GM12878 (cell line): ENCODE measurements around the gene CYREN. TPM values are rescaled to one million over a fixed set of nuclear protein-coding genes. Genes with fewer than 3 reads are reported as not detected.
A peak's percentile ranks its signal among the peaks of the same experiment; 100 is the strongest.

Source experiments
- ATAC-seq: fragments of 200-7000 bp; cut with Tn5 transposase; 3 replicates; pipeline ENCODE4 v1.9.1; 2020; ENCODE audit warnings: mild to moderate bottlenecking, moderate library complexity
- BruUV-seq: library from RNA; stranded (reverse); fragments of 400-500 nt; replicated peaks from 2 replicates; lab custom pipeline; 2021; lab: Mats Ljungman, UMichigan
- CTCF ChIA-PET: fragments of 300-600 bp; sonication (Branson Sonifier 250); formaldehyde crosslinking; extraction: SDS; loops from one replicate; lab custom pipeline; 2021; ENCODE audit warnings: inconsistent platforms; lab: Yijun Ruan, JAX
- POLR2A ChIA-PET: fragments of 350-600 bp; formaldehyde crosslinking; extraction: SDS; loops from one replicate; lab custom pipeline; 2021; ENCODE audit warnings: inconsistent platforms; lab: Charles Lee
- RAD21 ChIA-PET: fragments of 300-600 bp; sonication (Branson Sonifier 250); formaldehyde crosslinking; loops from one replicate; lab custom pipeline; 2023; ENCODE audit warnings: antibody characterized with exemption; ENCODE audit not compliant: unreplicated experiment; lab: Charles Lee
- SMC1A ChIA-PET: fragments of 300-600 bp; sonication (Branson Sonifier 250); formaldehyde crosslinking; loops from one replicate; lab custom pipeline; 2023; ENCODE audit not compliant: unreplicated experiment, uncharacterized antibody; lab: Charles Lee
- DNase-seq: peaks from one replicate; pipeline ENCODE4 v3.0.0-alpha.2; 2011; ENCODE audit warnings: low read depth, low spot score
- FAIRE-seq: peaks from 3 replicates; lab custom pipeline; 2011; peaks lifted over from hg19 to GRCh38; lab: Jason Lieb, UNC
- H2AFZ ChIP-seq: 2 replicates; pipeline ENCODE4 v1.6.0; 2011; ENCODE audit warnings: low read depth, low read length, control low read depth; ENCODE audit not compliant: control insufficient read depth
- H3K27ac ChIP-seq: 2 replicates; pipeline ENCODE4 v1.5.1; 2011; ENCODE audit warnings: control low read depth; ENCODE audit not compliant: control insufficient read depth, insufficient read depth
- H3K27me3 ChIP-seq, 2 experiments: replicated peaks in 1 of 2; 2 replicates each; pipeline versions ENCODE4 v1.6.0 to v1.6.1; 2011; ENCODE audit warnings: low read length in 1 of 2; ENCODE audit not compliant: control insufficient read depth in 2 of 2, insufficient read depth in 2 of 2
- H3K36me3 ChIP-seq, 2 experiments: 2 replicates each; pipeline ENCODE4 v1.5.1; 2011; ENCODE audit warnings: low read length in 1 of 2; ENCODE audit not compliant: control insufficient read depth in 2 of 2, insufficient read depth in 2 of 2
- H3K4me1 ChIP-seq: 2 replicates; pipeline ENCODE4 v1.6.1; 2011; ENCODE audit warnings: mild to moderate bottlenecking, low read length, moderate library complexity, mixed read lengths; ENCODE audit not compliant: control insufficient read depth, insufficient read depth
- H3K4me2 ChIP-seq: 2 replicates; pipeline ENCODE4 v1.6.0; 2011; ENCODE audit warnings: control low read depth; ENCODE audit not compliant: control insufficient read depth, insufficient read depth
- H3K4me3 ChIP-seq: fragments of 200-600 bp; sonication (generic); 2 replicates; pipeline ENCODE4 v1.5.1; 2016
- H3K79me2 ChIP-seq: 2 replicates; pipeline ENCODE4 v1.6.0; 2011; ENCODE audit warnings: low read length; ENCODE audit not compliant: control insufficient read depth, insufficient read depth
- H3K9ac ChIP-seq: 2 replicates; pipeline ENCODE4 v1.8.0; 2011; ENCODE audit warnings: low read length, control low read depth, mixed read lengths; ENCODE audit not compliant: control insufficient read depth, insufficient read depth
- H3K9me3 ChIP-seq: replicated peaks from 3 replicates; pipeline ENCODE4 v1.5.1; 2011; ENCODE audit warnings: mild to moderate bottlenecking, low read length; ENCODE audit not compliant: control insufficient read depth, insufficient read depth
- H4K20me1 ChIP-seq: 2 replicates; pipeline ENCODE4 v1.6.0; 2011; ENCODE audit not compliant: control insufficient read depth, insufficient read depth
- ASH2L ChIP-seq: fragments of 300-600, 200-600 bp; sonication (generic); IDR thresholded peaks from 2 replicates; pipeline ENCODE4 v1.6.1; 2017; ENCODE audit warnings: low read depth, mild to moderate bottlenecking, borderline replicate concordance
- CHD4 ChIP-seq: fragments of 200-600 bp; sonication (generic); IDR thresholded peaks from 2 replicates; pipeline ENCODE4 v1.6.1; 2016; ENCODE audit warnings: mild to moderate bottlenecking
- DPF2 ChIP-seq: fragments of 450-650 bp; IDR thresholded peaks from 2 replicates; pipeline ENCODE4 v1.6.1; 2017; ENCODE audit warnings: mild to moderate bottlenecking
- ETV6 ChIP-seq, 2 experiments: fragments of 450-650 bp in 1 of 2; IDR thresholded peaks in 1 of 2; conservative IDR thresholded peaks in 1 of 2; 2 replicates each; pipeline ENCODE4 v1.6.1; 2014; ENCODE audit warnings: antibody characterized with exemption in 1 of 2, borderline replicate concordance in 1 of 2, low read depth in 1 of 2, mild to moderate bottlenecking in 1 of 2, moderate library complexity in 1 of 2
- FOXK2 ChIP-seq: fragments of 450-650 bp; IDR thresholded peaks from 2 replicates; pipeline ENCODE4 v1.6.1; 2017; ENCODE audit warnings: mild to moderate bottlenecking, moderate library complexity
- HCFC1 ChIP-seq: fragments of 150-350 bp; IDR thresholded peaks from 2 replicates; pipeline ENCODE4 v1.6.1; 2014; ENCODE audit warnings: low read length
- JUNB ChIP-seq: IDR thresholded peaks from 2 replicates; pipeline ENCODE4 v1.6.1; 2016; ENCODE audit warnings: antibody characterized with exemption, mild to moderate bottlenecking
- JUND ChIP-seq: IDR thresholded peaks from 2 replicates; pipeline ENCODE4 v1.6.1; 2012; ENCODE audit warnings: low read depth, mild to moderate bottlenecking, low read length, improper control_type of control experiment, moderate library complexity
- POLR2AphosphoS2 ChIP-seq: IDR thresholded peaks from 2 replicates; pipeline ENCODE4 v1.6.1; 2011; ENCODE audit warnings: low read depth, mild to moderate bottlenecking, low read length, improper control_type of control experiment, moderate library complexity
- RAD21 ChIP-seq: IDR thresholded peaks from 2 replicates; pipeline ENCODE4 v1.6.1; 2011; ENCODE audit warnings: mild to moderate bottlenecking, low read depth, low read length, moderate library complexity; ENCODE audit not compliant: insufficient read depth
- SMC3 ChIP-seq: IDR thresholded peaks from 2 replicates; pipeline ENCODE4 v1.6.1; 2011; ENCODE audit warnings: low read length, improper control_type of control experiment, borderline replicate concordance
- TAF1 ChIP-seq: IDR thresholded peaks from 2 replicates; pipeline ENCODE4 v1.6.1; 2011; ENCODE audit warnings: mild to moderate bottlenecking, low read depth, low read length, borderline replicate concordance
- TBL1XR1 ChIP-seq: IDR thresholded peaks from 2 replicates; pipeline ENCODE4 v1.6.1; 2012; ENCODE audit warnings: low read depth, low read length, improper control_type of control experiment
- ZNF207 ChIP-seq: fragments of 450-650 bp; IDR thresholded peaks from 2 replicates; pipeline ENCODE4 v1.6.1; 2014; ENCODE audit warnings: antibody characterized with exemption, mild to moderate bottlenecking, borderline replicate concordance
- WGBS: methylation state at CpG from one replicate; pipeline ENCODE4 v1.1.6; 2016; ENCODE audit warnings: low lambda C conversion rate; ENCODE audit not compliant: insufficient replicate concordance, insufficient coverage; ENCODE audit errors: missing lambda C conversion rate; 5-methylcytosine and 5-hydroxymethylcytosine counted together
- in situ Hi-C: fragments of 300-500 bp; cut with MboI; formaldehyde crosslinking; loops from 9 replicates; pipeline ENCODE4 v1.14.3; 2018; ENCODE audit warnings: mixed read lengths
- intact Hi-C: fragments of 100-400 bp; cut with micrococcal nuclease; formaldehyde crosslinking; loops from one replicate; pipeline ENCODE4 v1.14.2; 2022; ENCODE audit not compliant: unreplicated experiment
- polyA plus RNA-seq, 11 experiments: library from polyadenylated mRNA; depleted of rRNA in 4 of 11; unstranded in 6 of 11; stranded (reverse) in 5 of 11; fragments of >200 nt; fragmentation: Nextera tagmentation in 4 of 11; fragmentation: Illumina TruSeq in 1 of 11; extraction: Ambion mirVana in 4 of 11; extraction: Trizol in 1 of 11; gene quantifications; 1 replicate in 1 of 11; 2 replicates in 10 of 11; pipeline versions ENCODE4 v1.2.1 to v1.2.3, GENCODE V29; 2011 to 2016; ENCODE audit warnings: inconsistent platforms in 2 of 11, missing spikeins in 2 of 11, low read depth in 1 of 11
- total RNA-seq, 4 experiments: library from RNA; depleted of rRNA in 3 of 4; stranded (reverse); fragments of >200 nt in 3 of 4; fragmentation: Illumina TruSeq in 1 of 4; extraction: Trizol in 1 of 4; gene quantifications; 2 replicates each; pipeline versions ENCODE4 v1.2.1 to v1.2.3, GENCODE V29; 2013 to 2021
- TF ChIP-seq, protein P1 (sequence below): fragments of 450-650 bp; formaldehyde crosslinking; IDR thresholded peaks from 2 replicates; pipeline ENCODE4 v1.4.0; 2022; ENCODE audit warnings: mild to moderate bottlenecking, moderate library complexity
- TF ChIP-seq, protein P2 (sequence below): IDR thresholded peaks from 2 replicates; pipeline ENCODE4 v1.6.1; 2011; ENCODE audit warnings: borderline replicate concordance, low read depth, mild to moderate bottlenecking, moderate library complexity, mixed read lengths, low read length; ENCODE audit not compliant: insufficient read depth; ENCODE audit errors: extremely low read length

Gene CYREN
- total and polyA plus RNA-seq, 10 of the 15 experiments (the other 5 are each of a cell fraction or from before 2014, with no cell fraction given), result 8.7 to 64.3 (median 55.7) TPM

- TF ChIP-seq DPF2 (no peak), FOXK2 (no peak), POLR2AphosphoS2 (no peak), ASH2L (no peak)
- TF ChIP-seq, all 136 proteins: peak for 0
These were observed 7.9 kb upstream of the CYREN start (continued) for GRCh38 chr7:135178364-135178763.

- intact Hi-C loops (no loop called here), in situ Hi-C loops (no loop called here)
- H3K4me3 ChIP-seq, result 0 out of 2 replicates have a peak overlapping the region, but pooled peaks have one; percentile 51
- H2AFZ ChIP-seq, result no peak overlapping the region
- ChIA-PET CTCF (interaction anchor here (1.2 to 12.2 kb wide), 4 partner anchors 11 to 43 kb away, joined by 3 to 135 read pairs (median 56); partner anchors contain the start of gene WDR91), POLR2A (interaction anchor here (1.0 to 12.2 kb wide), 3 partner anchors 9 to 32 kb away, joined by 3 to 155 read pairs (median 96); partner anchors contain the start of gene WDR91), SMC1A (interaction anchor here (1.0 to 8.9 kb wide), 6 partner anchors 10 to 190 kb away, joined by 3 to 135 read pairs (median 4); no protein-coding TSS in a partner anchor), RAD21 (interaction anchor here (1.1 to 11.6 kb wide), 3 partner anchors 9 to 30 kb away, joined by 3 to 151 read pairs (median 146); partner anchors contain the start of genes TMEM140 and WDR91)
- no peak overlapping the region for H3K27ac ChIP-seq
- no peaks in the 10 kb centered on the region; the same call in 1 of the 2 replicates for H3K4me1 ChIP-seq
- no TSS peak for BruUV-seq
- 98% methylated on average over 9 of the region's 9 CpGs for WGBS
- H3K27me3 ChIP-seq, result no peaks in the 10 kb centered on the region
- ATAC-seq (peak; percentile 3; the same call in 2 of the 3 replicates), FAIRE-seq (no peak), DNase-seq (no peak)
- H3K79me2 ChIP-seq, result peaks cover 52% of the 10 kb centered on the region
- peak overlapping the region; percentile 36 for H3K4me2 ChIP-seq
- H3K9ac ChIP-seq, result no peak overlapping the region
- H4K20me1 ChIP-seq, result no peaks in the 10 kb centered on the region
- H3K9me3 ChIP-seq, result peaks cover 43% of the 10 kb centered on the region
- peaks cover 7 to 40% of the 10 kb centered on the region in 2 experiments for H3K36me3 ChIP-seq
- no peak for TF ChIP-seq JUND
- TF ChIP-seq ASH2L, result no peak
- TF ChIP-seq TBL1XR1, result no peak
- no peak for TF ChIP-seq ZNF207
- TF ChIP-seq, protein P1, sequence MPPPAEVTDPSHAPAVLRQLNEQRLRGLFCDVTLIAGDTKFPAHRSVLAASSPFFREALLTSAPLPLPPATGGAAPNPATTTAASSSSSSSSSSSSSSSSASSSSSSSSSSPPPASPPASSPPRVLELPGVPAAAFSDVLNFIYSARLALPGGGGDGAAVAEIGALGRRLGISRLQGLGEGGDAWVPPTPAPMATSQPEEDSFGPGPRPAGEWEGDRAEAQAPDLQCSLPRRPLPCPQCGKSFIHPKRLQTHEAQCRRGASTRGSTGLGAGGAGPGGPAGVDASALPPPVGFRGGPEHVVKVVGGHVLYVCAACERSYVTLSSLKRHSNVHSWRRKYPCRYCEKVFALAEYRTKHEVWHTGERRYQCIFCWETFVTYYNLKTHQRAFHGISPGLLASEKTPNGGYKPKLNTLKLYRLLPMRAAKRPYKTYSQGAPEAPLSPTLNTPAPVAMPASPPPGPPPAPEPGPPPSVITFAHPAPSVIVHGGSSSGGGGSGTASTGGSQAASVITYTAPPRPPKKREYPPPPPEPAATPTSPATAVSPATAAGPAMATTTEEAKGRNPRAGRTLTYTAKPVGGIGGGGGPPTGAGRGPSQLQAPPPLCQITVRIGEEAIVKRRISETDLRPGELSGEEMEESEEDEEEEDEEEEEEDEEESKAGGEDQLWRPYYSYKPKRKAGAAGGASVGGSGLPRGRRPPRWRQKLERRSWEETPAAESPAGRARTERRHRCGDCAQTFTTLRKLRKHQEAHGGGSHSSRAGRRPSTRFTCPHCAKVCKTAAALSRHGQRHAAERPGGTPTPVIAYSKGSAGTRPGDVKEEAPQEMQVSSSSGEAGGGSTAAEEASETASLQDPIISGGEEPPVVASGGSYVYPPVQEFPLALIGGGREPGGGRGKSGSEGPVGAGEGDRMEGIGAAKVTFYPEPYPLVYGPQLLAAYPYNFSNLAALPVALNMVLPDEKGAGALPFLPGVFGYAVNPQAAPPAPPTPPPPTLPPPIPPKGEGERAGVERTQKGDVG, result no peak
- TF ChIP-seq, protein P2, sequence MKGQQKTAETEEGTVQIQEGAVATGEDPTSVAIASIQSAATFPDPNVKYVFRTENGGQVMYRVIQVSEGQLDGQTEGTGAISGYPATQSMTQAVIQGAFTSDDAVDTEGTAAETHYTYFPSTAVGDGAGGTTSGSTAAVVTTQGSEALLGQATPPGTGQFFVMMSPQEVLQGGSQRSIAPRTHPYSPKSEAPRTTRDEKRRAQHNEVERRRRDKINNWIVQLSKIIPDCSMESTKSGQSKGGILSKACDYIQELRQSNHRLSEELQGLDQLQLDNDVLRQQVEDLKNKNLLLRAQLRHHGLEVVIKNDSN, result no peak
- no peak for TF ChIP-seq DPF2
- TF ChIP-seq JUNB, result no peak
- TF ChIP-seq ETV6 (conservative IDR thresholded peaks at IDR 0.05 in 1 of 2, IDR thresholded peaks at IDR 0.05 in 1 of 2; ENCODE audit: borderline replicate concordance in 1 of 2, low read depth in 1 of 2), result no peak
- no peak for TF ChIP-seq SMC3
- TF ChIP-seq HCFC1, result no peak
- no peak for TF ChIP-seq CHD4
- no peak for TF ChIP-seq RAD21
- TF ChIP-seq TAF1, result no peak
These were observed 6.7 kb upstream of the CYREN start for GRCh38 chr7:135177028-135177696.
